DMS 273 (cell line): ENCODE data around the gene ARHGEF6.

Experiments
- DNase-seq: peaks from one replicate; lab custom pipeline; 2025; ENCODE audit not compliant: unreplicated experiment; lab: John Stamatoyannopoulos, UW

ARHGEF6 gene

GRCh38 chrX:136747003-136747986 lies 33.4 kb downstream of the ARHGEF6 start:
- DNase-seq, result peak; percentile 43

DNA sequence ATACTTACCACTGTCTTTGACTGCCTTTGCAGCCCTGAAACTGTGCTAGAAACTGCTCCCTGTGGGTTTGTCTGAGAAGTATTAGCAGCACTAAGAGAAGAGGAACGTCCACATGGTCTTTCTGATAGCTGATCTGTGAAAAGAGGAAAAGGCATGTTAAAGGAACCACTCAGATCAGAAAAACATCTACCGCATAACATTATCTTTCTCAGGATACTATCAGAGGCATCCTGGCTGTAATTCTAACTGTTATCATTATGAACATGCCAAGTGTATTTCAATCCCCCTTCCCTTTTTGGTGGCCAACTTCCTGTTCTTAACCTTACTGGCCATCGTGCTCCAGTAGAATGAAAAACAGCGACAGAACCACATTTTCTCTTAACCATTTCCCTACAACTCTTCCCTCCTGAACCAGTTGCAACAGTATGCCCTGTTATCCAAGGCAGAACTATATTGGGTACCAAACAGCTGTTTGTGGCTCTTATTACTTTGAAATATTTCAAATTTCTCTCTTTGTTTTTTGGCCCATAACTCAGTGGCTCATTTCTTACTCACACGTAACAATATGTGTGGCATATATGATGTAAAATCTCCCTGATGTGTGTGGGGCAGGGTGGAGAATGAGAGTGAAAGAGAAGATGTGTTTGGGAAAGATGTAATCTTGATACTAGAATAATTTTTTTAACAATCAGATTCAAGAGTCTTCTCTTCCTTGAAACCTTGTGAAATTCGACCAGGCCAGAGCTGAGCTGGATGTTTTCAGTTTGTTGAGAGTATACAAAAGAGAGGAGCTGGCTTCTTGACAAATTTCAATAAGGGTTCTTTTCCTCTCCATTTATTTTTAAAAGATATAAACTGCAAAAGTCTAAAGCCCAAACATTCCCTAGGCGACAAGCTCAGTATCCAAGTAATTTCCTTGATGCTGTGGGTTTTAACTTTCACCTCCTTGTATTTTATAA lies 35.2 kb downstream of the ARHGEF6 start:
- DNase-seq, result no peak

GRCh38 chrX:136742721-136743379 lies 37.9 kb downstream of the ARHGEF6 start:
- no peak for DNase-seq

- DNase-seq, result no peak
These were observed 42.5 kb downstream of the ARHGEF6 start for GRCh38 chrX:136738049-136738729.

DNA sequence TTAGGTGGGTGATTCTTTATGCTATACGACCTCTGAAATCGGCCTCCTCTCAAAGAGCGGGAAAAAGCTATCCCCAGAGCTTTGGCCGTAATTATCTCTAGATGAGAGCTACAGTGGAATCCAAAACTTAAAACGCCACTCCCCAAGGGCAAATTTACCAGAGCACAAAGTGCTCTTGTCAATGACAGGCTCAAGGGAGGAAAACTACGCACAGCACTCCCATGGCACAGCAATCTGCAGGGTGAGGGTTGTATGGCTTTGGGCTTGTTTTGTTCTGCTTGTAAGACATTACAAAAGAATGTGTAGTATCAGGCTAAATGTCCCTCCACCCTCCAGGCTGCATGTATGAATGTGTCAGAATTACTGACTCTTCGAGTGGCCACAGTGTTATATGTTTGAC lies 44.0 kb downstream of the ARHGEF6 start:
- DNase-seq, result no peak

GRCh38 chrX:136735601-136736000 lies 45.1 kb downstream of the ARHGEF6 start:
- no peak for DNase-seq

DNA sequence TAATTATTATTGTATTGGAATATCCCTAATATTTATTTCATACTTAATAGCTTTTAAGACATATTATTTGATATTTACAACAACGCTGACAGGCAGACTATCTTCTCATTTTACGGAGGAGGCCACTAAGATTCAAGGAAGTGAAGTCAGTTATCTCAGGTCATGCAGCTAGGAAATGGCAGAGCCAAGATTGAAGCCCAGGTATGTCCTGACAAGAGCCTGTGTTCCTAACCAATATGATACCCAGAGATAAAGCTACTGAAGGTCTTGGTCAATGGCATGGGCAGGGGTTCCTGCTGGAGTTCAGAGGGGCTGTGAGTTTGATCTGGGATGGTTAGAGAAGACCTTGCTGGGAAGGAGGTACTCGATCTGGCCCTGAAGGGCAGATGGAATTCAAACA lies 47.1 kb downstream of the ARHGEF6 start:
- DNase-seq, result no peak

DNA sequence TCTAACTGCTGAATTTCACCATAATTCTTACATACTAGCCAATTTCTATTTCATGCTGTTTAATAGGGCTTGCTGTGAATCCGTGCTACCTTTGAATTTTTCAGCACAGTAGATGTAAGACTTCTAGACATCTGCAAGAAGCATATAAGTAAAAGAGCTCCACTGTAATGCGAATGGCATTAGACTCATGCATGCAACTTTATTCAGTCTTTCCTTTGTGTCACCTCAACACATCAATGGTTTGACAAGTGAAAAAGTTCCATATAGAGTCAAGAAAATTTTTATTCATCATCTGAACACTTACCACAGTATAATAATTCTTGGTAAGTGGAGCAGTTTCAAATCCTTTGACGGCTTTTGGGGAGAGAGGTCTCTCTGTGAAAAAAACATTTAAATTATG lies 48.9 kb downstream of the ARHGEF6 start:
- no peak for DNase-seq

GRCh38 chrX:136731207-136731782 lies 49.4 kb downstream of the ARHGEF6 start:
- DNase-seq, result no peak

- no peak for DNase-seq
These were observed 52.3 kb downstream of the ARHGEF6 start for GRCh38 chrX:136728393-136728792.

DNA sequence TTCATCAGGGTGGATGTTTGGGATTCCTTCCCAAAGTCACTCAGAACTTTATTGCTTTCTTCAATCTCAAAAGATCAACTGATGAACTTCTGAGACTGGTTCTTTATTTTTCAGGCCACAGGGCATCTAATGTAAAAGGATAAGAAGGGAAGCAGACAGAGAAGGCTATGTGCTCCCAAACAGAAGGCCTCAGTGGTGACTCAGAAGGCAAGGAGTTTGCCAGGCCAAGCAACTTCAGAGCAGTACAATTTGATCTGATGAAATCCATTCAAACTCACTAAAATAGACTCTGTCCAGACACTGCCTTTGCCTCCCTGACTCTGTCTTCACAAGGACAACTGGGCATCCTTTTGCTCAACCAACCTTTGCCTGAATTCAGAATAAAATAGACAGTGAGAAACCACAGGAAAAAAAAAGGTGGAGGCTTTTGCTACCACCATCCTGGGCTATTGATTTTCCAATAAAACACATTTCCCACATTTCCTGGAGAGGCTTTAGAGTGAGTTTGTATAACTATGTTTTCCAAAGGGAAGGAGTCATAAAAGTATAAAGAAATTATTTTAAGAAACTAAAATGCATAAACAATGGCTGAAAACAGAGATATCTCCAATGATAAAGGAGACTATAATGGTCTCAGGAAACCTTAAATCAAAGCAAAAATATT lies 55.2 kb downstream of the ARHGEF6 start:
- no peak for DNase-seq

GRCh38 chrX:136718091-136718490 lies 62.6 kb downstream of the ARHGEF6 start:
- DNase-seq, result no peak

DNA sequence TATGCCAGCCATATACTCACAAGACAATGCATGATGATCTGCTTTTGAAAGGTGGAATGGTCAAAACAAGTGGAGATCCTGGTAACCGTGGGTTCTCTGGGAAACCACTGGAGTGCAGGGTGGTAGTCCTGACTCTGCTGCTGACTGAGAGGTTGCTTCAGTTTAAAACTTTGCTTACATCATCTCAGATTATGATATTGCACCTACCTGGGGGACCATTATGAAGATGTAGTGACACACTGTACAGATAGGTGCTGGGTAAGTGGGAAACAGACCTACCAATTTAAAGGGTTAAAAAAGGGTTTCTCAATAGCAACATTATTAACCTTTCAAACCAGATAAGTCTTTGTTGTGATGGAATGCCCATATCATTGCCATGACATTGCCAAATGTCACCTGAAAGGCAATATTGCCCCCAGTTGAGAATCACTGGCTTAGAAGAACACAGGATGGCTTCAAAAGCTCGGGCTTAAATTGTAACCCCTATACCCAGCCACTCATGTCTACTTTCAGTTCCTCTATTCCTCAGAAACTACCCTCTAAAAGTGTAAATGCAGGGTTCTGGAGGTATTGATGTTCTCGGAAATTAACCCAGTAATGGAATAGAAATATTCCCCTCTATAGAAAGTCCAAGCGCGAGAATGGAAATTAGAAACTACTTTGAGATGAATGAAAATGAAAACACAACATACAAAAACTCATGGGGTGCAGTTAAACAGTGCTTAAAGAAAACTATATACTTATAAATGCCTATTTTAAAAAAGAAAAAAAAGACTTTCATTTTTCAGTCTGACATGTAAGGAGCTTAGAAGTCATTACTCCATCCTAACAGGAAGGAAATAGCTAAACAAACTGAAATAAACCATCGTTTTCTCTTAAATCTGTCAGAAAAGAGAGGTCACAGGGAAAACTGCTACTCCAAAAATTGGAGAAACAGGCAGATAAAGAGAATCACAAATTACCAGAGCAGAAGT lies 65.8 kb downstream of the ARHGEF6 start:
- no peak for DNase-seq

GRCh38 chrX:136712650-136713310 lies 68.0 kb downstream of the ARHGEF6 start:
- no peak for DNase-seq

- DNase-seq, result peak; percentile 57
These were observed 69.6 kb downstream of the ARHGEF6 start for GRCh38 chrX:136711147-136711546.

- DNase-seq, result no peak
These were observed 70.3 kb downstream of the ARHGEF6 start for GRCh38 chrX:136710325-136710951.

- peak; percentile 23 for DNase-seq
These were observed 72.4 kb downstream of the ARHGEF6 start for GRCh38 chrX:136708348-136708747.
